ENCODE results near the gene PRKAG2.

DNA sequence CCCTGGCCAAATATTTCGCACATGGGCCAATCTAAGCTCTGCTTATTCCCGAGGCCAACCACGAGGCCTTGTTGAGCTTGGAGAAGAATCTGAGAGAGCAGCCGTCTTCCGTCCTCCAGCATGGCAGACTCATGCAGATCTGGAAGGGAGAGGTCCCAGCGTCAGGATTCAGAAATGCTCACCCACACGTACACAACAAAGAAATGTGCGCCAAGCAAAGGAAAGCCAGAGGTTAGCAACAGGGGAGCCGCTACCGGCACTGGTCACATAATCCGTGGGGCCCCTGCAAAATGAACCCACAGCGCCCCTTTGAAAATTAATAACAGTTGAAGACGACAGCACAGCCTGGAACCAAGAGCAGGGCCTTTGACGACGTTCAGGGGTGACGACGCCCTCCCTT, 25.4 kb upstream of the PRKAG2 start:
- TF ChIP-seq, protein P1, sequence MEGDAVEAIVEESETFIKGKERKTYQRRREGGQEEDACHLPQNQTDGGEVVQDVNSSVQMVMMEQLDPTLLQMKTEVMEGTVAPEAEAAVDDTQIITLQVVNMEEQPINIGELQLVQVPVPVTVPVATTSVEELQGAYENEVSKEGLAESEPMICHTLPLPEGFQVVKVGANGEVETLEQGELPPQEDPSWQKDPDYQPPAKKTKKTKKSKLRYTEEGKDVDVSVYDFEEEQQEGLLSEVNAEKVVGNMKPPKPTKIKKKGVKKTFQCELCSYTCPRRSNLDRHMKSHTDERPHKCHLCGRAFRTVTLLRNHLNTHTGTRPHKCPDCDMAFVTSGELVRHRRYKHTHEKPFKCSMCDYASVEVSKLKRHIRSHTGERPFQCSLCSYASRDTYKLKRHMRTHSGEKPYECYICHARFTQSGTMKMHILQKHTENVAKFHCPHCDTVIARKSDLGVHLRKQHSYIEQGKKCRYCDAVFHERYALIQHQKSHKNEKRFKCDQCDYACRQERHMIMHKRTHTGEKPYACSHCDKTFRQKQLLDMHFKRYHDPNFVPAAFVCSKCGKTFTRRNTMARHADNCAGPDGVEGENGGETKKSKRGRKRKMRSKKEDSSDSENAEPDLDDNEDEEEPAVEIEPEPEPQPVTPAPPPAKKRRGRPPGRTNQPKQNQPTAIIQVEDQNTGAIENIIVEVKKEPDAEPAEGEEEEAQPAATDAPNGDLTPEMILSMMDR (IDR thresholded peaks at IDR 0.05; ENCODE audit: low read depth, low read length, poor library complexity, severe bottlenecking), result no peak
- TF ChIP-seq EZH2phosphoT487 (IDR thresholded peaks at IDR 0.05; ENCODE audit: borderline replicate concordance, low read length), result no peak

Data from DOHH2 (cell line).